HEK293T (cell line): ENCODE results near the gene PLEKHA5.

ENCODE experiments used
- CTCF ChIA-PET: fragments of 350-600 bp; formaldehyde crosslinking; extraction: SDS; loops from one replicate; lab custom pipeline; 2021; ENCODE audit warnings: antibody characterized with exemption, inconsistent platforms; lab: Yijun Ruan, JAX
- POLR2A ChIA-PET: fragments of 350-600 bp; formaldehyde crosslinking; extraction: SDS; loops from one replicate; lab custom pipeline; 2020; ENCODE audit warnings: antibody characterized with exemption, inconsistent platforms; lab: Yijun Ruan, JAX
- DNase-seq: peaks from one replicate; pipeline ENCODE4 v3.0.0; 2012; ENCODE audit warnings: mixed read lengths; ENCODE audit errors: extremely low spot score
- ARNT ChIP-seq: fragments of 450-650 bp; IDR thresholded peaks from 2 replicates; pipeline ENCODE4 v1.6.1; 2017; ENCODE audit warnings: mild to moderate bottlenecking
- BHLHE40 ChIP-seq: fragments of 450-650 bp; IDR thresholded peaks from 2 replicates; pipeline ENCODE4 v1.6.1; 2016; ENCODE audit warnings: mild to moderate bottlenecking, moderate library complexity, borderline replicate concordance
- CTBP1 ChIP-seq: fragments of 450-650 bp; IDR thresholded peaks from 2 replicates; pipeline ENCODE4 v1.6.1; 2016; ENCODE audit warnings: borderline replicate concordance
- ELF4 ChIP-seq: fragments of 450-650 bp; IDR thresholded peaks from 2 replicates; pipeline ENCODE4 v1.6.1; 2017; ENCODE audit warnings: antibody characterized with exemption
- FOXA1 ChIP-seq: fragments of 450-650 bp; IDR thresholded peaks from 2 replicates; pipeline ENCODE4 v1.6.1; 2016; ENCODE audit warnings: mild to moderate bottlenecking
- FOXK2 ChIP-seq: fragments of 450-650 bp; IDR thresholded peaks from 2 replicates; pipeline ENCODE4 v1.6.1; 2016; ENCODE audit warnings: mild to moderate bottlenecking
- FOXM1 ChIP-seq: fragments of 450-650 bp; IDR thresholded peaks from 2 replicates; pipeline ENCODE4 v1.6.1; 2017; ENCODE audit warnings: mild to moderate bottlenecking, borderline replicate concordance
- HDGF ChIP-seq: fragments of 450-650 bp; IDR thresholded peaks from 2 replicates; pipeline ENCODE4 v1.6.1; 2017; ENCODE audit warnings: antibody characterized with exemption, borderline replicate concordance
- L3MBTL2 ChIP-seq: fragments of 450-650 bp; conservative IDR thresholded peaks from 2 replicates; pipeline ENCODE4 v1.6.1; 2016; ENCODE audit warnings: mild to moderate bottlenecking
- LEF1 ChIP-seq: fragments of 450-650 bp; IDR thresholded peaks from 2 replicates; pipeline ENCODE4 v1.6.1; 2017; ENCODE audit warnings: mild to moderate bottlenecking, borderline replicate concordance
- NFRKB ChIP-seq: fragments of 450-650 bp; IDR thresholded peaks from 2 replicates; pipeline ENCODE4 v1.6.1; 2016; ENCODE audit warnings: mild to moderate bottlenecking, moderate library complexity
- PKNOX1 ChIP-seq: fragments of 450-650 bp; IDR thresholded peaks from 2 replicates; pipeline ENCODE4 v1.6.1; 2016
- SP1 ChIP-seq: fragments of 450-650 bp; IDR thresholded peaks from 2 replicates; pipeline ENCODE4 v1.6.1; 2017
- SUZ12 ChIP-seq: fragments of 450-650 bp; IDR thresholded peaks from 2 replicates; pipeline ENCODE4 v1.6.1; 2016; ENCODE audit warnings: mild to moderate bottlenecking
- TARDBP ChIP-seq: fragments of 450-650 bp; IDR thresholded peaks from 2 replicates; pipeline ENCODE4 v1.6.1; 2016
- ZNF384 ChIP-seq: fragments of 450-650 bp; IDR thresholded peaks from 2 replicates; pipeline ENCODE4 v1.6.1; 2016

PLEKHA5 gene

GRCh38 chr12:19215115-19215514 lies 85.6 kb downstream of the PLEKHA5 start:
- ChIA-PET CTCF (no interaction called here), POLR2A (interaction anchor here (0.6 kb wide), 1 partner anchor 412 kb away, joined by 3 read pairs; no protein-coding TSS in a partner anchor)
- no peak for DNase-seq
- TF ChIP-seq ELF4 (no peak), L3MBTL2 (no peak), ZNF384 (no peak), LEF1 (no peak), NFRKB (no peak), FOXA1 (no peak), BHLHE40 (no peak), HDGF (no peak), ARNT (no peak), FOXM1 (no peak), TARDBP (no peak), PKNOX1 (no peak), CTBP1 (no peak), SUZ12 (no peak)

- ChIA-PET POLR2A (interaction anchor here (1.0 kb wide), 1 partner anchor 47 kb away, joined by 3 read pairs; no protein-coding TSS in a partner anchor), CTCF (interaction anchor here (0.5 to 0.6 kb wide), 2 partner anchors 158 to 414 kb away, joined by 3 to 4 read pairs; no protein-coding TSS in a partner anchor)
- TF ChIP-seq PKNOX1, result no peak
- TF ChIP-seq LEF1, result no peak
- TF ChIP-seq SUZ12, result no peak
- TF ChIP-seq SP1, result no peak
- TF ChIP-seq TARDBP, result no peak
- no peak for TF ChIP-seq L3MBTL2
- TF ChIP-seq ELF4, result no peak
- TF ChIP-seq ARNT, result no peak
- TF ChIP-seq FOXK2, result no peak
- no peak for TF ChIP-seq NFRKB
- TF ChIP-seq FOXA1, result no peak
- no peak for TF ChIP-seq BHLHE40
- no peak for TF ChIP-seq HDGF
- no peak for TF ChIP-seq CTBP1
- no peak for TF ChIP-seq ZNF384
- TF ChIP-seq FOXM1, result no peak
- DNase-seq, result no peak
Observed at GRCh38 chr12:19217446-19217845, 87.9 kb downstream of the PLEKHA5 start.

- TF ChIP-seq HDGF (no peak), TARDBP (no peak), CTBP1 (no peak), SP1 (no peak), FOXK2 (no peak), ELF4 (no peak), FOXA1 (no peak), ZNF384 (no peak), L3MBTL2 (no peak), ARNT (no peak), FOXM1 (no peak), PKNOX1 (no peak), BHLHE40 (no peak), SUZ12 (no peak), NFRKB (no peak), LEF1 (no peak)
- DNase-seq, result no peak
- CTCF ChIA-PET, result no interaction called here
- POLR2A ChIA-PET, result interaction anchor here (0.8 kb wide), 1 partner anchor 219 kb away, joined by 3 read pairs; the partner anchor contains the start of gene AEBP2
Observed at GRCh38 chr12:19220205-19220604, 90.7 kb downstream of the PLEKHA5 start.

- CTCF ChIA-PET, result no interaction called here
- DNase-seq, result no peak
- no peak for TF ChIP-seq FOXK2
- POLR2A ChIA-PET, result interaction anchor here (0.8 kb wide), 1 partner anchor 218 kb away, joined by 3 read pairs; the partner anchor contains the start of gene AEBP2
Observed at GRCh38 chr12:19220852-19221466, 91.4 kb downstream of the PLEKHA5 start.

- CTCF ChIA-PET, result interaction anchor here (0.6 to 0.7 kb wide), 2 partner anchors 27 to 66 kb away, joined by 3 to 4 read pairs; no protein-coding TSS in a partner anchor
- no peak for DNase-seq
- POLR2A ChIA-PET, result no interaction called here
- TF ChIP-seq ZNF384 (no peak), FOXK2 (no peak)
Observed at GRCh38 chr12:19222558-19222957, 93.0 kb downstream of the PLEKHA5 start.

- CTCF ChIA-PET, result interaction anchor here (0.6 to 0.9 kb wide), 3 partner anchors 9 to 66 kb away, joined by 3 to 4 read pairs (median 4); no protein-coding TSS in a partner anchor
Observed at GRCh38 chr12:19223018-19223417, 93.5 kb downstream of the PLEKHA5 start.

More at GRCh38 chr12:19223018-19223417, 93.5 kb downstream of the PLEKHA5 start:
- no peak for TF ChIP-seq FOXA1
- TF ChIP-seq ARNT, result no peak
- TF ChIP-seq TARDBP, result no peak
- TF ChIP-seq PKNOX1, result no peak
- TF ChIP-seq ELF4, result no peak
- no peak for TF ChIP-seq L3MBTL2
- TF ChIP-seq HDGF, result no peak
- TF ChIP-seq FOXK2, result no peak
- TF ChIP-seq FOXM1, result no peak
- TF ChIP-seq ZNF384, result no peak
- TF ChIP-seq NFRKB, result no peak
- TF ChIP-seq BHLHE40, result no peak
- no peak for TF ChIP-seq SP1
- TF ChIP-seq LEF1, result no peak
- no peak for TF ChIP-seq CTBP1
- no peak for TF ChIP-seq SUZ12
- POLR2A ChIA-PET, result no interaction called here
- peak; percentile 15 for DNase-seq
